Neuronal stem cell (in vitro differentiated cells): ENCODE measurements around the gene AQP2.

Experiments used
- DNase-seq: peaks from one replicate; pipeline ENCODE4 v3.0.0-alpha.2; 2013; ENCODE audit warnings: low spot score
- H2AFZ ChIP-seq: one replicate; pipeline ENCODE4 v1.6.1; 2013; ENCODE audit warnings: mild to moderate bottlenecking, low read length, inconsistent platforms
- H2AK5ac ChIP-seq: 2 replicates; pipeline ENCODE4 v1.6.1; 2013; ENCODE audit warnings: low read depth, mild to moderate bottlenecking, inconsistent platforms, low read length, moderate library complexity, mixed read lengths
- H2BK120ac ChIP-seq: 2 replicates; pipeline ENCODE4 v1.6.1; 2013; ENCODE audit warnings: low read depth, mild to moderate bottlenecking, inconsistent platforms, low read length, moderate library complexity, mixed read lengths
- H2BK12ac ChIP-seq: one replicate; pipeline ENCODE4 v1.6.1; 2013; ENCODE audit warnings: low read length, inconsistent platforms
- H2BK15ac ChIP-seq: 2 replicates; pipeline ENCODE4 v1.6.1; 2013; ENCODE audit warnings: mild to moderate bottlenecking, low read length, inconsistent platforms, mixed read lengths
- H2BK5ac ChIP-seq: one replicate; pipeline ENCODE4 v1.6.1; 2013; ENCODE audit warnings: inconsistent platforms, mild to moderate bottlenecking, low read length, moderate library complexity
- H3K14ac ChIP-seq: one replicate; pipeline ENCODE4 v1.6.1; 2013; ENCODE audit warnings: low read length, inconsistent platforms
- H3K18ac ChIP-seq: 2 replicates; pipeline ENCODE4 v1.6.1; 2013; ENCODE audit warnings: low read length, inconsistent platforms
- H3K23ac ChIP-seq: 2 replicates; pipeline ENCODE4 v1.6.1; 2013; ENCODE audit warnings: low read depth, mild to moderate bottlenecking, mixed read lengths, low read length, inconsistent platforms; ENCODE audit not compliant: poor library complexity
- H3K27ac ChIP-seq: replicated peaks from 3 replicates; pipeline ENCODE4 v1.5.1; 2013; ENCODE audit warnings: low read length, inconsistent platforms
- H3K27me3 ChIP-seq, 3 experiments: 2 replicates each; pipeline ENCODE4 v1.6.1; 2013; ENCODE audit warnings: low read length in 3 of 3, mild to moderate bottlenecking in 2 of 3, inconsistent platforms in 1 of 3, low read depth in 1 of 3, mixed read lengths in 1 of 3, moderate library complexity in 1 of 3; ENCODE audit not compliant: control insufficient read depth in 3 of 3, insufficient read depth in 3 of 3
- H3K36me3 ChIP-seq, 2 donors: replicated peaks in 1 of 2; 2 replicates each; pipeline ENCODE4 v1.6.1; 2013; ENCODE audit warnings: low read length in 2 of 2; ENCODE audit not compliant: control insufficient read depth in 2 of 2, insufficient read depth in 2 of 2
- H3K4ac ChIP-seq: 2 replicates; pipeline ENCODE4 v1.6.1; 2013; ENCODE audit warnings: inconsistent platforms, mild to moderate bottlenecking, low read length, moderate library complexity
- H3K4me1 ChIP-seq, 2 donors: 1 replicate in 1 of 2; 2 replicates in 1 of 2; pipeline ENCODE4 v1.6.1; 2013; ENCODE audit warnings: low read length in 2 of 2, low read depth in 1 of 2; ENCODE audit not compliant: control insufficient read depth in 2 of 2, insufficient read depth in 1 of 2
- H3K4me2 ChIP-seq: one replicate; pipeline ENCODE4 v1.6.1; 2013; ENCODE audit warnings: mild to moderate bottlenecking, low read length, inconsistent platforms; ENCODE audit not compliant: insufficient read depth, poor library complexity, severe bottlenecking
- H3K4me3 ChIP-seq, 2 donors: 2 replicates each; pipeline ENCODE4 v1.5.1; 2013; ENCODE audit warnings: low read length in 2 of 2, mild to moderate bottlenecking in 2 of 2, inconsistent platforms in 1 of 2, moderate library complexity in 1 of 2
- H3K79me1 ChIP-seq: one replicate; pipeline ENCODE4 v1.6.1; 2013; ENCODE audit warnings: low read depth, mild to moderate bottlenecking, inconsistent platforms, low read length, moderate library complexity
- H3K9ac ChIP-seq: one replicate; pipeline ENCODE4 v1.6.1; 2013; ENCODE audit warnings: mild to moderate bottlenecking, low read depth, low read length, inconsistent platforms; ENCODE audit not compliant: poor library complexity
- H3K9me3 ChIP-seq, 2 donors: replicated peaks in 1 of 2; 2 replicates each; pipeline versions ENCODE3 to v1.6.1; 2013; ENCODE audit warnings: low read length in 2 of 2, mild to moderate bottlenecking in 2 of 2, inconsistent platforms in 1 of 2, low read depth in 1 of 2, mixed read lengths in 1 of 2, moderate library complexity in 1 of 2; ENCODE audit not compliant: control insufficient read depth in 2 of 2, insufficient read depth in 1 of 2
- H4K8ac ChIP-seq: one replicate; pipeline ENCODE4 v1.6.1; 2013; ENCODE audit warnings: low read depth, mild to moderate bottlenecking, inconsistent platforms, low read length, moderate library complexity
- H4K91ac ChIP-seq: one replicate; pipeline ENCODE4 v1.6.1; 2013; ENCODE audit warnings: low read length, low read depth, mild to moderate bottlenecking, inconsistent platforms; ENCODE audit not compliant: poor library complexity
- WGBS, 2 donors: extraction: QIAGEN DNeasy Blood & Tissue Kit; methylation state at CpG; one replicate each; pipeline ENCODE4 v1.1.7; 2013; ENCODE audit warnings: missing lambda C conversion rate in 2 of 2, mixed read lengths in 1 of 2; ENCODE audit not compliant: insufficient read length in 2 of 2, insufficient replicate concordance in 1 of 2; ENCODE audit errors: extremely low coverage in 2 of 2; 5-methylcytosine and 5-hydroxymethylcytosine counted together

Gene AQP2

GRCh38 chr12:49930515-49931288, 19.8 kb upstream of the AQP2 start:
- H3K4me3 ChIP-seq, result no peak overlapping the region
- H2BK120ac ChIP-seq, result no peak overlapping the region
- no peak overlapping the region for H3K4ac ChIP-seq
- no peak for DNase-seq
- H3K4me1 ChIP-seq, result no peaks in the 10 kb centered on the region
- no peak overlapping the region for H2BK15ac ChIP-seq
- peaks cover 0 to 2% of the 10 kb centered on the region in 2 donors for H3K9me3 ChIP-seq
- H3K36me3 ChIP-seq, result no peaks in the 10 kb centered on the region
- H3K14ac ChIP-seq, result no peak overlapping the region
- no peak overlapping the region for H3K27ac ChIP-seq
- H2BK5ac ChIP-seq, result no peak overlapping the region
- no peak overlapping the region for H4K91ac ChIP-seq
- no peaks in the 10 kb centered on the region for H3K79me1 ChIP-seq
- no peak overlapping the region for H2BK12ac ChIP-seq
- peaks cover 0 to 22% (median 0%) of the 10 kb centered on the region in 3 experiments for H3K27me3 ChIP-seq
- no peak overlapping the region for H4K8ac ChIP-seq
- H3K4me2 ChIP-seq, result no peak overlapping the region
- no peak overlapping the region for H2AFZ ChIP-seq
- WGBS, 2 donors, result no CpG with 5 or more reads among the region's 3 CpGs
- no peak overlapping the region for H2AK5ac ChIP-seq
- no peak overlapping the region for H3K18ac ChIP-seq
- H3K23ac ChIP-seq, result no peak overlapping the region
- H3K9ac ChIP-seq, result no peak overlapping the region

- Histone ChIP-seq H2AFZ (no peak overlapping the region), H2BK120ac (no peak overlapping the region), H4K8ac (no peak overlapping the region), H3K9ac (no peak overlapping the region), H2BK5ac (no peak overlapping the region), H4K91ac (no peak overlapping the region), H3K4ac (no peak overlapping the region), H3K14ac (no peak overlapping the region), H3K27ac (no peak overlapping the region), H3K27me3 (peaks cover 0 to 17% (median 0%) of the 10 kb centered on the region in 3 experiments), H3K23ac (no peak overlapping the region), H3K9me3 (peaks cover 0 to 2% of the 10 kb centered on the region in 2 donors), H2BK15ac (no peak overlapping the region), H3K4me2 (no peak overlapping the region), H3K4me1 (no peaks in the 10 kb centered on the region), H3K36me3 (no peaks in the 10 kb centered on the region), H2BK12ac (no peak overlapping the region), H2AK5ac (no peak overlapping the region), H3K18ac (no peak overlapping the region), H3K4me3 (no peak overlapping the region), H3K79me1 (no peaks in the 10 kb centered on the region)
- no CpG with 5 or more reads among the region's 7 CpGs for WGBS, 2 donors
- no peak for DNase-seq
Observed at GRCh38 chr12:49932023-49932422, 18.5 kb upstream of the AQP2 start.

DNA sequence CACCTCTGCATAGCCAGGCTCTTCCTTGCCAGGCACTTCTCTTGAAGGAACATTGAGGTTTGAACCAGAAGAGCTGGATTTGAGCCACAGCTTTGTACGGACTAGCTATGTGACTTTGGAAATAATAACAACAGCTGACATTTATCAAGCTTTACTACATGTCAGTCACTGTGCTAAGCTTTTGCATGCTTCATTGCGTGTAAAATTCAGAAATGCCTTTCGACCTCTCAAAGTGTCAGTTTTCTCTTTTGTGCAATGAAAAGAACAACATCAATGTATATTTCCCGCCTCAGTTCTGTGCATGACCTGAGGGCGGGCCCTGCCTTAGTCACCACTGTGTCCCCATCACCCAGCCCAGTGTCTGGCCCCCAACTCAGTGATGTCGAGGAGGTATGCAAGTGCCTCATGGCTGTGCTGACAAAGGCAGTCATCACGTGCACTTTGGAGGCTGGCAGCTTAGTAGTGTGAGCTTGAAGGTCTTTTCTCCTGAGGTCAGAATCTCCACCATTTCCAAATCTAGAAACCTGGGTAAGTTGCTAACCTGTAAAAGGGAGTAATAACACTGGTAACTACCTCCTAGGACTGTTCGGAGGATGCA, 17.9 kb upstream of the AQP2 start:
- no peak overlapping the region for H3K27ac ChIP-seq
- DNase-seq, result no peak
- no peak overlapping the region for H3K4me2 ChIP-seq
- H4K91ac ChIP-seq, result no peak overlapping the region
- no peak overlapping the region for H2BK12ac ChIP-seq
- H2BK15ac ChIP-seq, result no peak overlapping the region
- peaks cover 0 to 2% of the 10 kb centered on the region in 2 donors for H3K9me3 ChIP-seq
- WGBS, 2 donors, result no CpG with 5 or more reads among the region's 8 CpGs
- H3K18ac ChIP-seq, result no peak overlapping the region
- H2AFZ ChIP-seq, result no peak overlapping the region
- no peaks in the 10 kb centered on the region for H3K79me1 ChIP-seq
- H3K4me3 ChIP-seq, result no peak overlapping the region
- no peak overlapping the region for H3K4ac ChIP-seq
- no peaks in the 10 kb centered on the region for H3K4me1 ChIP-seq
- H3K27me3 ChIP-seq, result peaks cover 0 to 18% (median 0%) of the 10 kb centered on the region in 3 experiments
- no peak overlapping the region for H2BK120ac ChIP-seq
- H3K14ac ChIP-seq, result no peak overlapping the region
- no peaks in the 10 kb centered on the region for H3K36me3 ChIP-seq
- no peak overlapping the region for H4K8ac ChIP-seq
- no peak overlapping the region for H2BK5ac ChIP-seq
- H3K23ac ChIP-seq, result no peak overlapping the region
- no peak overlapping the region for H3K9ac ChIP-seq
- no peak overlapping the region for H2AK5ac ChIP-seq

DNA sequence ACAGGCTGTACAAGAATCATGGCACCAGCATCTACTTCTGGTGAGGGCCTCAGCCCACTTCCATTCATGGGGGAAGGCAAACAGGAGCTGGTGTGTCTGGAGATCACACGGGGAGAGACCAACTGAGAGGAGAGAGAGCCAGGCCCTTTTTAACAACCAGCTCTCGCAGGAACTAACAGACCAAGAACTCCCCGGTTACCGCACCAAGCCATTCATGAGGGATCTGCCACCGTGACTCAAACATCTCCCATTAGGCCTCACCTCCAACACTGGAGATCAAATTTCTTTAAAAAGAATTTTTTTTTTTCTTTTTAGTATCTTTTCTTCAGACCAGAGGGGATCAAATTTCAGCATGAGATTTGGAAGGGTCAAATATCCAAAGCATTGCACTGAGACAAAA, 16.7 kb upstream of the AQP2 start:
- Histone ChIP-seq H3K79me1 (no peaks in the 10 kb centered on the region), H2AFZ (no peak overlapping the region), H3K4me2 (no peak overlapping the region), H3K23ac (no peak overlapping the region), H3K14ac (no peak overlapping the region), H3K27ac (no peak overlapping the region), H2BK15ac (no peak overlapping the region), H2BK5ac (no peak overlapping the region), H4K91ac (no peak overlapping the region), H2BK12ac (no peak overlapping the region), H3K4me3 (no peak overlapping the region), H3K27me3 (peaks cover 0 to 17% (median 0%) of the 10 kb centered on the region in 3 experiments), H3K4me1 (no peaks in the 10 kb centered on the region), H3K18ac (no peak overlapping the region), H3K9ac (no peak overlapping the region), H2BK120ac (no peak overlapping the region), H3K9me3 (peaks cover 0 to 2% of the 10 kb centered on the region in 2 donors), H2AK5ac (no peak overlapping the region), H4K8ac (no peak overlapping the region), H3K4ac (no peak overlapping the region), H3K36me3 (no peaks in the 10 kb centered on the region)
- DNase-seq, result no peak
- no CpG with 5 or more reads among the region's 5 CpGs for WGBS, 2 donors
